A204.1 (cell line): ENCODE results near the gene TMEM127.
A peak's percentile ranks its signal among the peaks of the same experiment; 100 is the strongest.
"Not testable (repeated sequence)": the region's sequence is repeated elsewhere in the genome, so short reads cannot be mapped to it uniquely, and the experiment has no call there.

Experiments used
- FAIRE-seq: peaks from 2 replicates; lab custom pipeline; 2012; peaks lifted over from hg19 to GRCh38; lab: Jason Lieb, UNC

The TMEM127 gene

GRCh38 chr2:96240341-96241038 lies 25.3 kb downstream of the TMEM127 start:
- no peak for FAIRE-seq

GRCh38 chr2:96239745-96240264 lies 26.0 kb downstream of the TMEM127 start:
- FAIRE-seq: no peak

- no peak for FAIRE-seq
Observed at GRCh38 chr2:96239091-96239490, 26.7 kb downstream of the TMEM127 start.

- FAIRE-seq: no peak
Observed at GRCh38 chr2:96238266-96238665, 27.5 kb downstream of the TMEM127 start.

- FAIRE-seq: no peak
Observed at GRCh38 chr2:96236882-96237281, 28.9 kb downstream of the TMEM127 start.

- no peak for FAIRE-seq
Observed at GRCh38 chr2:96233880-96234316, 31.9 kb downstream of the TMEM127 start.

GRCh38 chr2:96233436-96233835 lies 32.4 kb downstream of the TMEM127 start:
- FAIRE-seq: no peak

- FAIRE-seq: no peak
Observed at GRCh38 chr2:96231316-96231715, 34.5 kb downstream of the TMEM127 start.

GRCh38 chr2:96225016-96225533 lies 40.7 kb downstream of the TMEM127 start:
- FAIRE-seq: no peak

- not testable (repeated sequence) for FAIRE-seq
Observed at GRCh38 chr2:96221106-96221505, 44.7 kb downstream of the TMEM127 start.

- FAIRE-seq: not testable (repeated sequence)
Observed at GRCh38 chr2:96219959-96220358, 45.8 kb downstream of the TMEM127 start.

- no peak for FAIRE-seq
Observed at GRCh38 chr2:96218508-96219131, 47.2 kb downstream of the TMEM127 start.

GRCh38 chr2:96214554-96214953 lies 51.2 kb downstream of the TMEM127 start:
- FAIRE-seq: no peak

- FAIRE-seq: no peak
Observed at GRCh38 chr2:96213379-96213778, 52.4 kb downstream of the TMEM127 start.

GRCh38 chr2:96212339-96212738 lies 53.5 kb downstream of the TMEM127 start:
- FAIRE-seq: no peak

GRCh38 chr2:96209729-96210085 lies 56.1 kb downstream of the TMEM127 start:
- no peak for FAIRE-seq

GRCh38 chr2:96209011-96209728 lies 56.6 kb downstream of the TMEM127 start:
- FAIRE-seq: no peak

GRCh38 chr2:96208143-96209010 lies 57.4 kb downstream of the TMEM127 start, which contains the start of gene STARD7:
Gene STARD7 (minus strand): TSS chr2:96208827. CDS start chr2:96208434, 393 bp downstream.
- peak; percentile 51 for FAIRE-seq

- no peak for FAIRE-seq
Observed at GRCh38 chr2:96207774-96208142, 58.0 kb downstream of the TMEM127 start.

- FAIRE-seq: no peak
Observed at GRCh38 chr2:96207073-96207773, 58.6 kb downstream of the TMEM127 start.

GRCh38 chr2:96205888-96206287 lies 59.9 kb downstream of the TMEM127 start:
- no peak for FAIRE-seq
